GM23248 (cell line): ENCODE data around the gene BAZ1B. TPM values are rescaled to one million over a fixed set of nuclear protein-coding genes. Genes with fewer than 3 reads are reported as not detected.
"Not testable (repeated sequence)": the region's sequence is repeated elsewhere in the genome, so short reads cannot be mapped to it uniquely, and the experiment has no call there.

Experiments
- DNase-seq: peaks from one replicate; pipeline ENCODE4 v3.0.0-alpha.2; 2015
- H2AFZ ChIP-seq: fragments of 200-600 bp; sonication (generic); 2 replicates; pipeline ENCODE4 v1.6.1; 2016; ENCODE audit warnings: antibody characterized with exemption
- H3F3A ChIP-seq: fragments of 200-600 bp; sonication (generic); 2 replicates; pipeline ENCODE4 v1.6.1; 2016; ENCODE audit warnings: mild to moderate bottlenecking, antibody characterized with exemption, mixed run types; ENCODE audit not compliant: insufficient read depth
- H3K27ac ChIP-seq: fragments of 200-600 bp; sonication (generic); 2 replicates; pipeline ENCODE4 v1.5.1; 2016; ENCODE audit warnings: mild to moderate bottlenecking
- H3K27me3 ChIP-seq: fragments of 200-600 bp; sonication (generic); replicated peaks from 2 replicates; pipeline ENCODE4 v1.6.1; 2016; ENCODE audit warnings: mild to moderate bottlenecking; ENCODE audit not compliant: insufficient read depth
- H3K36me3 ChIP-seq: fragments of 200-600 bp; sonication (generic); 2 replicates; pipeline ENCODE4 v1.6.1; 2016; ENCODE audit warnings: low read depth, mild to moderate bottlenecking
- H3K4me1 ChIP-seq: fragments of 200-600 bp; sonication (generic); 2 replicates; pipeline ENCODE4 v1.6.1; 2016; ENCODE audit warnings: mild to moderate bottlenecking; ENCODE audit not compliant: insufficient read depth
- H3K4me2 ChIP-seq: fragments of 200-600 bp; sonication (generic); one replicate; pipeline ENCODE4 v1.6.1; 2016; ENCODE audit warnings: mild to moderate bottlenecking; ENCODE audit not compliant: unreplicated experiment
- H3K4me3 ChIP-seq: fragments of 200-600 bp; sonication (generic); 2 replicates; pipeline ENCODE4 v1.5.1; 2016; ENCODE audit warnings: mild to moderate bottlenecking
- H3K79me2 ChIP-seq: fragments of 200-600 bp; sonication (generic); 2 replicates; pipeline ENCODE4 v1.6.1; 2016; ENCODE audit warnings: mild to moderate bottlenecking; ENCODE audit not compliant: insufficient read depth
- H3K9ac ChIP-seq: fragments of 200-600 bp; sonication (generic); 2 replicates; pipeline ENCODE4 v1.6.1; 2016; ENCODE audit warnings: mild to moderate bottlenecking
- H3K9me2 ChIP-seq: fragments of 200-600 bp; sonication (generic); 2 replicates; pipeline ENCODE4 v1.6.1; 2016; ENCODE audit warnings: mixed run types, mild to moderate bottlenecking, moderate library complexity; ENCODE audit not compliant: insufficient read depth
- H3K9me3 ChIP-seq: fragments of 200-600 bp; sonication (generic); one replicate; pipeline ENCODE4 v1.6.1; 2017; ENCODE audit warnings: low read depth
- H4K20me1 ChIP-seq: fragments of 200-600 bp; sonication (generic); 2 replicates; pipeline ENCODE4 v1.6.0; 2016; ENCODE audit not compliant: insufficient read depth
- EZH2 ChIP-seq: fragments of 200-600 bp; sonication (generic); IDR thresholded peaks from 2 replicates; pipeline ENCODE4 v1.6.1; 2018; ENCODE audit warnings: antibody characterized with exemption, mild to moderate bottlenecking; ENCODE audit not compliant: insufficient read depth, poor library complexity, severe bottlenecking
- EZH2phosphoT487 ChIP-seq: fragments of 200-600 bp; sonication (generic); IDR thresholded peaks from 2 replicates; pipeline ENCODE4 v1.6.1; 2018; ENCODE audit warnings: antibody characterized with exemption, moderate library complexity, mild to moderate bottlenecking, low read depth; ENCODE audit not compliant: insufficient read depth
- WGBS, 2 experiments: methylation state at CpG; one replicate each; pipeline ENCODE4 v1.1.6; 2015 to 2017; ENCODE audit warnings: low lambda C conversion rate in 2 of 2, low coverage in 1 of 2; ENCODE audit errors: missing lambda C conversion rate in 2 of 2; 5-methylcytosine and 5-hydroxymethylcytosine counted together
- in situ Hi-C: fragments of 300-500 bp; cut with MboI; formaldehyde crosslinking; loops from 2 replicates; pipeline ENCODE4 v1.15.0; 2020
- polyA plus RNA-seq: library from polyadenylated mRNA; unstranded; fragments of >200 nt; fragmentation: Nextera tagmentation; extraction: Ambion mirVana; gene quantifications from 2 replicates; pipeline ENCODE4 v1.2.1, GENCODE V29; 2016
- total RNA-seq: library from RNA; depleted of rRNA; stranded (reverse); fragments of >200 nt; shearing (Covaris generic); gene quantifications from 2 replicates; pipeline ENCODE4 v1.2.3, GENCODE V29; 2014

The BAZ1B gene
- total and polyA plus RNA-seq, 2 experiments from 2014 or later = 24.0 to 41.8 TPM

- no peaks in the 10 kb centered on the region for H3K9me3 ChIP-seq
- no peak overlapping the region for H3K27ac ChIP-seq
- no peaks in the 10 kb centered on the region for H3K4me1 ChIP-seq
- H3F3A ChIP-seq = peaks cover 41% of the 10 kb centered on the region
- WGBS, 2 experiments = 64 to 65% methylated on average over 12 of the region's 12 CpGs
- TF ChIP-seq EZH2phosphoT487 = no peak
- no peak for TF ChIP-seq EZH2
- no peak overlapping the region for H3K4me3 ChIP-seq
- no peaks in the 10 kb centered on the region for H3K27me3 ChIP-seq
- no peaks in the 10 kb centered on the region; the same call in 1 of the 2 replicates for H4K20me1 ChIP-seq
- peaks cover 42% of the 10 kb centered on the region for H3K36me3 ChIP-seq
- no peaks in the 10 kb centered on the region for H3K9me2 ChIP-seq
- no peak overlapping the region for H2AFZ ChIP-seq
- H3K9ac ChIP-seq = no peak overlapping the region
- DNase-seq = no peak
- H3K79me2 ChIP-seq = peaks cover 12% of the 10 kb centered on the region
- in situ Hi-C loops = no loop called here
- no peak overlapping the region for H3K4me2 ChIP-seq
Observed at GRCh38 chr7:73567846-73568685, 46.0 kb upstream of the BAZ1B start.

DNA sequence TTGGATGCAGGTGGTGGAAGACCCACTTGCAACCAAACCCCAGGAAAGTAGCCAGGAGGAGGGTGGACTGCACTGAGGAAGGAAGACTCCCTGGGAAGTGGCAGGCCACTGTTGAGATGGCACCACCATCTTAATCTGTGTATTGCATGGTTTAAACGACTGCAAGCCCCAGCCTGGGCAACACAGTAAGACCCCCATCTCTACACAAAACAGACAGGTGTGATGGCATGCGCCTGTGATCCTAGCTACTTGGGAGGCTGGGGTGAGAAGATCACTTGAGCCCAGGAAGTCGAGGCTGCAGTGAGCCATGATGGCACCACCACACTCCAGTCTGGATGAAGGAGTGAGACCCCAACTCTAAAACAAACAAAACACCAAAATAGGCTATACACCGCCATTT is 45.0 kb upstream of the BAZ1B start:
- Histone ChIP-seq H2AFZ (no peak overlapping the region), H3K27ac (no peak overlapping the region), H3K27me3 (no peaks in the 10 kb centered on the region), H3K79me2 (peaks cover 4% of the 10 kb centered on the region; the same call in 1 of the 2 replicates), H3K4me3 (no peak overlapping the region), H3F3A (peaks cover 41% of the 10 kb centered on the region), H4K20me1 (no peaks in the 10 kb centered on the region), H3K9me2 (no peaks in the 10 kb centered on the region), H3K36me3 (peaks cover 33% of the 10 kb centered on the region), H3K4me2 (no peak overlapping the region), H3K9me3 (no peaks in the 10 kb centered on the region), H3K4me1 (no peaks in the 10 kb centered on the region), H3K9ac (no peak overlapping the region)
- in situ Hi-C loops = no loop called here
- TF ChIP-seq EZH2 = no peak
- no peak for TF ChIP-seq EZH2phosphoT487
- 84 to 85% methylated on average over 4 of the region's 4 CpGs for WGBS, 2 experiments
- DNase-seq = no peak

GRCh38 chr7:73566431-73566830 is 44.3 kb upstream of the BAZ1B start:
- H3K9ac ChIP-seq, H3K9me2 ChIP-seq, H3K9me3 ChIP-seq, H3K4me3 ChIP-seq, H2AFZ ChIP-seq, H3K4me1 ChIP-seq, DNase-seq, H3K27me3 ChIP-seq, H4K20me1 ChIP-seq, H3K79me2 ChIP-seq, H3K27ac ChIP-seq, in situ Hi-C loops: not testable (repeated sequence)
- Histone ChIP-seq H3K36me3 (peaks cover 27% of the 10 kb centered on the region), H3K4me2 (peak overlapping the region; percentile 17), H3F3A (peaks cover 41% of the 10 kb centered on the region)

GRCh38 chr7:73565675-73566340 is 43.7 kb upstream of the BAZ1B start:
- Histone ChIP-seq H3F3A (peaks cover 41% of the 10 kb centered on the region), H3K36me3 (peaks cover 21% of the 10 kb centered on the region), H3K9me3 (no peaks in the 10 kb centered on the region), H3K9me2 (no peaks in the 10 kb centered on the region), H3K4me1 (no peaks in the 10 kb centered on the region), H2AFZ (no peak overlapping the region), H3K4me3 (peak overlapping the region; percentile 28; the same call in 1 of the 2 replicates), H3K27me3 (no peaks in the 10 kb centered on the region), H3K4me2 (peak overlapping the region; percentile 17), H3K27ac (no peak overlapping the region), H3K79me2 (no peaks in the 10 kb centered on the region), H4K20me1 (no peaks in the 10 kb centered on the region), H3K9ac (no peak overlapping the region)
- 55 to 57% methylated on average over 7 of the region's 7 CpGs for WGBS, 2 experiments
- TF ChIP-seq EZH2 = no peak
- no peak for TF ChIP-seq EZH2phosphoT487
- peak; percentile 43 for DNase-seq
- in situ Hi-C loops = no loop called here
